Spleen (tissue), 11 donors: ENCODE data around the gene SDK1. TPM values are rescaled to one million over a fixed set of nuclear protein-coding genes. Genes with fewer than 3 reads are reported as not detected.

Experiments
- DNase-seq: peaks from one replicate; pipeline ENCODE4 v3.0.0-alpha.2; 2020
- H3K27ac ChIP-seq, 8 donors: fragments of 200-600 bp; sonication (generic) in 7 of 8; 1 replicate in 4 of 8; 2 replicates in 4 of 8; pipeline versions ENCODE4 v1.5.0 to v1.8.0; 2016 to 2021; ENCODE audit warnings: inconsistent platforms in 4 of 8, mild to moderate bottlenecking in 4 of 8, moderate library complexity in 1 of 8
- H3K27me3 ChIP-seq, 7 donors: fragments of 200-600 bp; sonication (generic) in 6 of 7; replicated peaks in 1 of 7; 1 replicate in 4 of 7; 2 replicates in 3 of 7; pipeline versions ENCODE4 v1.5.0 to v1.8.0; 2016 to 2021; ENCODE audit warnings: inconsistent platforms in 3 of 7, mild to moderate bottlenecking in 1 of 7
- H3K36me3 ChIP-seq, 6 donors: fragments of 200-600 bp; sonication (generic) in 5 of 6; 1 replicate in 4 of 6; 2 replicates in 2 of 6; pipeline versions ENCODE4 v1.5.0 to v1.8.0; 2016 to 2021; ENCODE audit warnings: inconsistent platforms in 2 of 6
- H3K4me1 ChIP-seq, 6 donors: fragments of 200-600 bp; sonication (generic) in 5 of 6; 1 replicate in 3 of 6; 2 replicates in 3 of 6; pipeline versions ENCODE4 v1.5.0 to v1.8.0; 2016 to 2021; ENCODE audit warnings: inconsistent platforms in 3 of 6
- H3K4me3 ChIP-seq, 8 donors: fragments of 200-600 bp; sonication (generic) in 7 of 8; 1 replicate in 4 of 8; 2 replicates in 4 of 8; pipeline versions ENCODE4 v1.5.0 to v1.8.0; 2016 to 2021; ENCODE audit warnings: inconsistent platforms in 4 of 8, mild to moderate bottlenecking in 4 of 8, moderate library complexity in 2 of 8
- H3K9me3 ChIP-seq, 8 donors: fragments of 200-600 bp; sonication (generic) in 7 of 8; 1 replicate in 4 of 8; 2 replicates in 4 of 8; pipeline versions ENCODE4 v1.5.0 to v1.8.0; 2016 to 2021; ENCODE audit warnings: inconsistent platforms in 4 of 8
- CTCF ChIP-seq, 11 experiments: fragments of 200-600 bp in 7 of 11; fragments of 450-650 bp in 4 of 11; sonication (generic) in 4 of 11; IDR thresholded peaks in 8 of 11; conservative IDR thresholded peaks in 3 of 11; 1 replicate in 7 of 11; 2 replicates in 4 of 11; pipeline versions ENCODE4 v1.4.0 to v1.8.0; 2016 to 2021; ENCODE audit warnings: antibody characterized with exemption in 11 of 11, inconsistent platforms in 4 of 11, mild to moderate bottlenecking in 1 of 11
- POLR2A ChIP-seq, 3 donors: fragments of 450-650 bp; IDR thresholded peaks; one replicate each; pipeline ENCODE4 v1.5.1; 2017; ENCODE audit warnings: antibody characterized with exemption in 3 of 3, mild to moderate bottlenecking in 1 of 3
- POLR2AphosphoS5 ChIP-seq, 3 donors: sonication (generic); formaldehyde crosslinking; IDR thresholded peaks; one replicate each; pipeline ENCODE4 v1.5.1; 2017; ENCODE audit warnings: antibody characterized with exemption in 3 of 3
- WGBS, 5 donors: extraction: QIAGEN DNeasy Blood & Tissue Kit in 3 of 5; methylation state at CpG; one replicate each; pipeline versions ENCODE4 v1.1.5 to v1.1.7; 2013 to 2018; 5-methylcytosine and 5-hydroxymethylcytosine counted together
- intact Hi-C: fragments of 100-400 bp; cut with DNase I; formaldehyde crosslinking; loops from one replicate; pipeline ENCODE4 v1.15.0; 2023; ENCODE audit warnings: low total_unique reads
- polyA plus RNA-seq, 3 donors: library from polyadenylated mRNA; stranded (reverse); fragments of 200-250 nt; gene quantifications; one replicate each; pipeline ENCODE4 v1.2.1, GENCODE V29; 2013
- total RNA-seq, 7 donors: library from RNA; depleted of rRNA in 3 of 7; stranded (reverse); fragments of >200 nt in 3 of 7; fragmentation: NEBNext Ultra II Directional in 4 of 7; extraction: Animal tissue kit (Norgen Biotek cat#: 25700) in 4 of 7; gene quantifications; one replicate each; pipeline versions ENCODE4 v1.1.0 to v1.2.1, GENCODE V29; 2016 to 2021
- donor health status: healthy with polysubstance abuse.
- donor health status: DM: no; HTN: no; CAD: no; lungs with moderate emphysema.
- donor health status: DM: no; HTN: no; CAD: no.
- donor health status: Bipolar disorder and iron deficiency.
- donor health status: healthy.
- donor health status: DM: no; HTN: no; CAD: no.
- donor health status: DM: yes; HTN: yes; CAD: no.

SDK1 gene
- total and polyA plus RNA-seq, 10 donors: 3.2 to 54.1 (median 35.1) TPM

GRCh38 chr7:3309956-3310355 is 8.9 kb downstream of the SDK1 start:
- Histone ChIP-seq H3K36me3 (no peaks in the 10 kb centered on the region), H3K4me3 (no peak overlapping the region), H3K4me1 (peaks cover 0 to 6% (median 0%) of the 10 kb centered on the region in 6 donors), H3K9me3 (no peaks in the 10 kb centered on the region), H3K27ac (no peak overlapping the region), H3K27me3 (no peaks in the 10 kb centered on the region)
- WGBS, 5 donors: 86 to 94% (median 89%) methylated on average over 1 of the region's 1 CpG
- DNase-seq: no peak
- intact Hi-C loops: loop anchor here (10.0 kb wide), 1 partner anchor 585 kb away; no protein-coding TSS in a partner anchor
- no peak for TF ChIP-seq CTCF (IDR thresholded peaks at IDR 0.05 in 8 of 11, conservative IDR thresholded peaks at IDR 0.05 in 3 of 11)
- no peak for TF ChIP-seq POLR2AphosphoS5 (IDR thresholded peaks at IDR 0.05)
- no peak for TF ChIP-seq POLR2A (IDR thresholded peaks at IDR 0.05)

DNA sequence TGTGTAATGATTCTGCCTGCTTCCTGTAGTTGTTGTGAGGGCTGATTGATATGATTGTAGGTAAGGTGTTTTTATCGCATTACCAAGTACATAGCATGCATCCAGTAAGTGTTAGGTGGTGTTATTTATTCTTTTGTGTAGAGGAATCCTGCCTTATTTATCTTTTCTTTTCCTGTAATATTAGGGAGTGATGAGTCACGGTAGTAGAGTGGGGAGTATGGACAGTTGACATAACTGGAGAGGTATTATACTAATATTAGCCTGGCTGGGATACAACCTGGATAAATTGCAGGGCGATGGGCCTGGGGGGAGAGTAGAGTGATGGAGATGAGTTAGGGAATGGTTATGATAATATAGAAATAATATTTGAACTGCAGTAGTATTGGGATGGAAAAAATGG is 9.8 kb downstream of the SDK1 start:
- no peak overlapping the region for H3K27ac ChIP-seq
- no peaks in the 10 kb centered on the region for H3K36me3 ChIP-seq
- no peak for DNase-seq
- H3K4me1 ChIP-seq: peaks cover 0 to 6% (median 0%) of the 10 kb centered on the region in 6 donors
- no peaks in the 10 kb centered on the region for H3K27me3 ChIP-seq
- 80 to 92% (median 88%) methylated on average over 3 of the region's 3 CpGs for WGBS, 5 donors
- H3K9me3 ChIP-seq: no peaks in the 10 kb centered on the region
- TF ChIP-seq POLR2AphosphoS5 (IDR thresholded peaks at IDR 0.05): no peak
- TF ChIP-seq CTCF (IDR thresholded peaks at IDR 0.05 in 8 of 11, conservative IDR thresholded peaks at IDR 0.05 in 3 of 11): no peak
- no peak for TF ChIP-seq POLR2A (IDR thresholded peaks at IDR 0.05)
- intact Hi-C loops: no loop called here
- H3K4me3 ChIP-seq: no peak overlapping the region

DNA sequence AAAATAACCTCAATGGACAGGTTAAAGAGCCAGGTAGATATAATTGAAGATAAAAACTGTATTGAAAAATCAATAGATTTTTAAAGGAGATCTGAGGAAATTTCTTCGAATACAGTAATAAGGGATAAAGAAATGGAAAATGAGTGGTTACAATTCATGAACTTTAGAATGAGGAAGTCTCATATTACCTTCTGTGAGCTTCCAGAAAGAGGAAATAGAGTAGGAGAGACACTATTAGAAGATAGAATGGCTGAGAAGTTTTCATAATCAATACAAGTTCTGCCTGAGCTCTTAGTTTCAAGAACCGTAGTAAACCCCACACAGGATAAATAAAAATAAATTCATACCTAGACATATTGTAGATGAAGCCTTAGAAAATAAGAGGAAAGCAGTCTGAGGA is 11.5 kb downstream of the SDK1 start:
- H3K4me3 ChIP-seq: no peak overlapping the region
- H3K4me1 ChIP-seq: peaks cover 0 to 6% (median 0%) of the 10 kb centered on the region in 6 donors
- 57 to 71% (median 63%) methylated on average over 2 of the region's 2 CpGs for WGBS, 5 donors
- no peak for DNase-seq
- no peaks in the 10 kb centered on the region for H3K9me3 ChIP-seq
- no peak overlapping the region for H3K27ac ChIP-seq
- intact Hi-C loops: no loop called here
- TF ChIP-seq POLR2A (IDR thresholded peaks at IDR 0.05) (no peak), POLR2AphosphoS5 (IDR thresholded peaks at IDR 0.05) (no peak), CTCF (IDR thresholded peaks at IDR 0.05 in 8 of 11, conservative IDR thresholded peaks at IDR 0.05 in 3 of 11) (no peak)
- no peaks in the 10 kb centered on the region for H3K36me3 ChIP-seq
- H3K27me3 ChIP-seq: no peaks in the 10 kb centered on the region

DNA sequence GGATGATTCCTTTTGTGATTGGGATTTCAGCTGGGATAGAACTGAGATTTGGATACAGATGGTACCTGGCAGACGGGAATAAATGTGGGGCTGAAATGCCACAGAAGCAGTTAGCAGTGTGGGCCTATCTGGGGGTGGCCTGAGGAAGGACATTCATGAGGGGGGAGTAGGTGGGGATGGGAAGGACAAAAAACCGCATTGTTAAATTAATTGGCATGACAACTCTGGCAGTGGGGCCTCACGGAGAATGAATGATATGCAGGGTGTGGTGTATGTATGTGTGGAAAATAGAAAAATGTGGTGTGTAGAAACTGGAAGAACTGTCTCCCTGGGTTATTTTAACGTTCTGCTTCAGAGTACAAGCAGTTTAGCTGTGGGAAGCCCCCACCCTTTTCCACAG is 17.8 kb downstream of the SDK1 start:
- no peak for TF ChIP-seq POLR2AphosphoS5 (IDR thresholded peaks at IDR 0.05)
- TF ChIP-seq POLR2A (IDR thresholded peaks at IDR 0.05): no peak
- no peak for TF ChIP-seq CTCF (IDR thresholded peaks at IDR 0.05 in 8 of 11, conservative IDR thresholded peaks at IDR 0.05 in 3 of 11)
- WGBS, 5 donors: 64 to 87% (median 78%) methylated on average over 4 of the region's 4 CpGs
- peaks cover 0 to 6% (median 0%) of the 10 kb centered on the region in 8 donors for H3K9me3 ChIP-seq
- no peaks in the 10 kb centered on the region for H3K36me3 ChIP-seq
- DNase-seq: no peak
- no peak overlapping the region for H3K4me3 ChIP-seq
- no peak overlapping the region for H3K27ac ChIP-seq
- intact Hi-C loops: no loop called here
- no peaks in the 10 kb centered on the region for H3K27me3 ChIP-seq
- no peaks in the 10 kb centered on the region for H3K4me1 ChIP-seq
